Panc1 (cell line): ENCODE results near the gene BCL2.

Experiments
- CTCF ChIP-seq: fragments of 450-650 bp; IDR thresholded peaks from 2 replicates; pipeline ENCODE4 v1.5.1; 2017; ENCODE audit warnings: mild to moderate bottlenecking
- POLR2AphosphoS5 ChIP-seq: IDR thresholded peaks from 2 replicates; pipeline ENCODE4 v1.6.1; 2012; ENCODE audit warnings: mild to moderate bottlenecking, low read depth, low read length, moderate library complexity
- SIN3A ChIP-seq: IDR thresholded peaks from 2 replicates; pipeline ENCODE4 v1.6.1; 2012; ENCODE audit warnings: low read depth, mild to moderate bottlenecking, low read length, moderate library complexity, borderline replicate concordance; ENCODE audit not compliant: insufficient read depth
- TCF7L2 ChIP-seq: IDR thresholded peaks from 2 replicates; pipeline ENCODE4 v1.6.1; 2011; ENCODE audit warnings: mild to moderate bottlenecking, low read depth, low read length, inconsistent platforms
- TF ChIP-seq, protein P1 (sequence below), 2 experiments: IDR thresholded peaks; 2 replicates each; pipeline ENCODE4 v1.6.1; 2011 to 2012; ENCODE audit warnings: low read depth in 2 of 2, control low read depth in 1 of 2, low read length in 1 of 2, mild to moderate bottlenecking in 1 of 2, moderate library complexity in 1 of 2; ENCODE audit not compliant: insufficient read depth in 1 of 2

DNA sequence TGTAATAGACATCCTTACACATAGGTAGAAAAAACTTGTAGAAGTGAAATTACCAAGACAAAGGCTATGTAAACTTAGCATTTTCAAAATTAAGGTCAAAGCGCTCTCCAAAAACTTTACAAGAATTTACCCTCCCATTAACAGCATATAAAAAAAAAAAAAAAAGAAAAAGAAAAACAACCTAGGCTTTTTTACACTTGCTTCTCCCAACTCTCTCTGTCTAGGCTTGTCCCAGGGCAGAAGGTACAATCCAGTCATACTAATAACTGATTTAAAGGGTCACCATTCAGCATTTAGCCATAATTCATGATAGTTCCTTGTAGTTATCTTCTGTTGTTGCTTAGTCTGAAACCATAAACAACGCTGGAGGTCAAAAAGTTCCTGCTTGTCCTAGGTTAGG, 130.5 kb downstream of the BCL2 start:
- TF ChIP-seq POLR2AphosphoS5, result no peak
- no peak for TF ChIP-seq CTCF
- TF ChIP-seq, protein P1, sequence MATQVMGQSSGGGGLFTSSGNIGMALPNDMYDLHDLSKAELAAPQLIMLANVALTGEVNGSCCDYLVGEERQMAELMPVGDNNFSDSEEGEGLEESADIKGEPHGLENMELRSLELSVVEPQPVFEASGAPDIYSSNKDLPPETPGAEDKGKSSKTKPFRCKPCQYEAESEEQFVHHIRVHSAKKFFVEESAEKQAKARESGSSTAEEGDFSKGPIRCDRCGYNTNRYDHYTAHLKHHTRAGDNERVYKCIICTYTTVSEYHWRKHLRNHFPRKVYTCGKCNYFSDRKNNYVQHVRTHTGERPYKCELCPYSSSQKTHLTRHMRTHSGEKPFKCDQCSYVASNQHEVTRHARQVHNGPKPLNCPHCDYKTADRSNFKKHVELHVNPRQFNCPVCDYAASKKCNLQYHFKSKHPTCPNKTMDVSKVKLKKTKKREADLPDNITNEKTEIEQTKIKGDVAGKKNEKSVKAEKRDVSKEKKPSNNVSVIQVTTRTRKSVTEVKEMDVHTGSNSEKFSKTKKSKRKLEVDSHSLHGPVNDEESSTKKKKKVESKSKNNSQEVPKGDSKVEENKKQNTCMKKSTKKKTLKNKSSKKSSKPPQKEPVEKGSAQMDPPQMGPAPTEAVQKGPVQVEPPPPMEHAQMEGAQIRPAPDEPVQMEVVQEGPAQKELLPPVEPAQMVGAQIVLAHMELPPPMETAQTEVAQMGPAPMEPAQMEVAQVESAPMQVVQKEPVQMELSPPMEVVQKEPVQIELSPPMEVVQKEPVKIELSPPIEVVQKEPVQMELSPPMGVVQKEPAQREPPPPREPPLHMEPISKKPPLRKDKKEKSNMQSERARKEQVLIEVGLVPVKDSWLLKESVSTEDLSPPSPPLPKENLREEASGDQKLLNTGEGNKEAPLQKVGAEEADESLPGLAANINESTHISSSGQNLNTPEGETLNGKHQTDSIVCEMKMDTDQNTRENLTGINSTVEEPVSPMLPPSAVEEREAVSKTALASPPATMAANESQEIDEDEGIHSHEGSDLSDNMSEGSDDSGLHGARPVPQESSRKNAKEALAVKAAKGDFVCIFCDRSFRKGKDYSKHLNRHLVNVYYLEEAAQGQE (IDR thresholded peaks at IDR 0.05; ENCODE audit: insufficient read depth in 1 of 2, low read depth in 2 of 2, low read length in 1 of 2), result no peak
- no peak for TF ChIP-seq TCF7L2
- TF ChIP-seq SIN3A, result no peak
